ENCODE results near the gene CLEC1B.
"Not testable (repeated sequence)": the region's sequence is repeated elsewhere in the genome, so short reads cannot be mapped to it uniquely, and the experiment has no call there.

CLEC1B gene

GRCh38 chr12:9961106-9961505 lies 37.8 kb downstream of the CLEC1B start:
- peak; percentile 7 to 39 for DNase-seq (ENCODE audit: low spot score in 2 of 2)
- in situ Hi-C loops (cut with MboI; ENCODE audit: low sequenced_read_pairs) = no loop called here
- no peaks in the 10 kb centered on the region for H3K36me3 ChIP-seq (replicated peaks)
- H3K27me3 ChIP-seq (ENCODE audit: low read depth) = no peaks in the 10 kb centered on the region
- no peaks in the 10 kb centered on the region for H3K9me3 ChIP-seq
- no peak overlapping the region for H3K4me3 ChIP-seq
- peaks cover 14% of the 10 kb centered on the region; the same call in 1 of the 2 replicates for H3K4me1 ChIP-seq

GRCh38 chr12:9960590-9960989 lies 38.3 kb downstream of the CLEC1B start:
- H3K36me3 ChIP-seq (replicated peaks) = no peaks in the 10 kb centered on the region
- peaks cover 14% of the 10 kb centered on the region; the same call in 1 of the 2 replicates for H3K4me1 ChIP-seq
- no peaks in the 10 kb centered on the region for H3K9me3 ChIP-seq
- H3K27me3 ChIP-seq (ENCODE audit: low read depth) = no peaks in the 10 kb centered on the region
- in situ Hi-C loops (cut with MboI; ENCODE audit: low sequenced_read_pairs) = no loop called here
- no peak for DNase-seq (ENCODE audit: low spot score in 2 of 2)
- no peak overlapping the region for H3K4me3 ChIP-seq

- no peak for DNase-seq (ENCODE audit: low spot score in 2 of 2)
- Histone ChIP-seq H3K36me3 (replicated peaks) (no peaks in the 10 kb centered on the region), H3K27me3 (ENCODE audit: low read depth) (no peaks in the 10 kb centered on the region), H3K9me3 (no peaks in the 10 kb centered on the region), H3K4me1 (peaks cover 14% of the 10 kb centered on the region; the same call in 1 of the 2 replicates), H3K4me3 (no peak overlapping the region)
- in situ Hi-C loops (cut with MboI; ENCODE audit: low sequenced_read_pairs) = no loop called here
Measured at GRCh38 chr12:9957834-9958233, 41.1 kb downstream of the CLEC1B start.

GRCh38 chr12:9952954-9953729 lies 45.8 kb downstream of the CLEC1B start:
- DNase-seq (ENCODE audit: low spot score in 2 of 2); H3K27me3 ChIP-seq (ENCODE audit: low read depth); H3K9me3 ChIP-seq; H3K4me1 ChIP-seq; H3K36me3 ChIP-seq (replicated peaks); in situ Hi-C loops (cut with MboI; ENCODE audit: low sequenced_read_pairs); H3K4me3 ChIP-seq: not testable (repeated sequence)

- no peaks in the 10 kb centered on the region for H3K36me3 ChIP-seq (replicated peaks)
- H3K9me3 ChIP-seq = no peaks in the 10 kb centered on the region
- no peak overlapping the region for H3K4me3 ChIP-seq
- DNase-seq (ENCODE audit: low spot score in 2 of 2) = no peak
- in situ Hi-C loops (cut with MboI; ENCODE audit: low sequenced_read_pairs) = no loop called here
- H3K4me1 ChIP-seq = no peaks in the 10 kb centered on the region
- no peaks in the 10 kb centered on the region for H3K27me3 ChIP-seq (ENCODE audit: low read depth)
Measured at GRCh38 chr12:9951026-9951675, 47.8 kb downstream of the CLEC1B start.

- no peaks in the 10 kb centered on the region for H3K27me3 ChIP-seq (ENCODE audit: low read depth)
- DNase-seq (ENCODE audit: low spot score in 2 of 2) = no peak
- no peak overlapping the region for H3K4me3 ChIP-seq
- in situ Hi-C loops (cut with MboI; ENCODE audit: low sequenced_read_pairs) = no loop called here
- H3K36me3 ChIP-seq (replicated peaks) = no peaks in the 10 kb centered on the region
- no peaks in the 10 kb centered on the region for H3K9me3 ChIP-seq
- no peaks in the 10 kb centered on the region for H3K4me1 ChIP-seq
Measured at GRCh38 chr12:9948606-9949296, 50.2 kb downstream of the CLEC1B start.

- H3K9me3 ChIP-seq = no peaks in the 10 kb centered on the region
- in situ Hi-C loops (cut with MboI; ENCODE audit: low sequenced_read_pairs) = no loop called here
- H3K4me3 ChIP-seq = no peak overlapping the region
- H3K4me1 ChIP-seq = no peaks in the 10 kb centered on the region
- H3K36me3 ChIP-seq (replicated peaks) = no peaks in the 10 kb centered on the region
- no peak for DNase-seq (ENCODE audit: low spot score in 2 of 2)
- no peaks in the 10 kb centered on the region for H3K27me3 ChIP-seq (ENCODE audit: low read depth)
Measured at GRCh38 chr12:9947674-9948073, 51.2 kb downstream of the CLEC1B start.

GRCh38 chr12:9944391-9944790 lies 54.5 kb downstream of the CLEC1B start:
- Histone ChIP-seq H3K36me3 (replicated peaks) (no peaks in the 10 kb centered on the region), H3K9me3 (no peaks in the 10 kb centered on the region), H3K27me3 (ENCODE audit: low read depth) (no peaks in the 10 kb centered on the region), H3K4me1 (no peaks in the 10 kb centered on the region), H3K4me3 (no peak overlapping the region)
- DNase-seq (ENCODE audit: low spot score in 2 of 2) = no peak
- in situ Hi-C loops (cut with MboI; ENCODE audit: low sequenced_read_pairs) = no loop called here

GRCh38 chr12:9943240-9943639 lies 55.7 kb downstream of the CLEC1B start:
- no peak for DNase-seq (ENCODE audit: low spot score in 2 of 2)
- Histone ChIP-seq H3K4me3 (no peak overlapping the region), H3K36me3 (replicated peaks) (no peaks in the 10 kb centered on the region), H3K9me3 (no peaks in the 10 kb centered on the region), H3K4me1 (no peaks in the 10 kb centered on the region), H3K27me3 (ENCODE audit: low read depth) (no peaks in the 10 kb centered on the region)
- in situ Hi-C loops (cut with MboI; ENCODE audit: low sequenced_read_pairs) = no loop called here

All from HAP-1 (cell line).